ENCODE results near the gene AGBL4. TPM values are rescaled to one million over a fixed set of nuclear protein-coding genes. Genes with fewer than 3 reads are reported as not detected.
"Not testable (repeated sequence)": the region's sequence is repeated elsewhere in the genome, so short reads cannot be mapped to it uniquely, and the experiment has no call there.

Gene AGBL4
- polyA plus RNA-seq, 4 donors, result 0.10 to 0.16 TPM; not detected in 2

DNA sequence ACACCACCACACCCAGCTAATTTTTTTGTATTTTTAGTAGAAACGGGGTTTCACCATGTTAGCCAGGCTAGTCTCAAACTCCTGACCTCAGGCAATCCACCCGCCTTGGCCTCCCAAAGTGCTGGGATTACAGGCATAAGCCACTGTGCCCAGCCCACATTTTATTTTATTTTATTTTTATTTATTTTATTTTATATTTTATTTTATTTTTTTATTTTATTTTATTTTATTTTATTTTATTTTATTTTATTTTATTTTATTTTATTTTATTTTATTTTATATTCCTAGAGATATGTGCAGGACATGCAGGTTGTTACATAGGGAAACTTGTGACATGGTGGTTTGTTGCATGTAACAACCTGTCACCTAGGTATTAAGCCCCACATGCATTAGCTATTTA is 721.4 kb downstream of the AGBL4 start:
- not testable (repeated sequence) for FAIRE-seq; H3K4me3 ChIP-seq (ENCODE audit: low read depth in 1 of 3, low read length in 3 of 3); DNase-seq; H3K9me3 ChIP-seq (ENCODE audit: control insufficient read depth in 2 of 2, insufficient read depth in 1 of 2, low read depth in 1 of 2, low read length in 1 of 2); H3K27me3 ChIP-seq (ENCODE audit: control insufficient read depth in 3 of 3, insufficient read depth in 3 of 3, low read length in 3 of 3); H3K36me3 ChIP-seq (ENCODE audit: control insufficient read depth in 3 of 3, insufficient read depth in 2 of 3, low read depth in 1 of 3, low read length in 3 of 3); H3K27ac ChIP-seq (ENCODE audit: low read depth in 1 of 3, low read length in 2 of 3); H3K4me1 ChIP-seq (ENCODE audit: control insufficient read depth in 3 of 3, insufficient read depth in 2 of 3, low read depth in 1 of 3, low read length in 2 of 3)
- 80 to 89% (median 85%) methylated on average over 2 of the region's 2 CpGs for WGBS, 3 donors

DNA sequence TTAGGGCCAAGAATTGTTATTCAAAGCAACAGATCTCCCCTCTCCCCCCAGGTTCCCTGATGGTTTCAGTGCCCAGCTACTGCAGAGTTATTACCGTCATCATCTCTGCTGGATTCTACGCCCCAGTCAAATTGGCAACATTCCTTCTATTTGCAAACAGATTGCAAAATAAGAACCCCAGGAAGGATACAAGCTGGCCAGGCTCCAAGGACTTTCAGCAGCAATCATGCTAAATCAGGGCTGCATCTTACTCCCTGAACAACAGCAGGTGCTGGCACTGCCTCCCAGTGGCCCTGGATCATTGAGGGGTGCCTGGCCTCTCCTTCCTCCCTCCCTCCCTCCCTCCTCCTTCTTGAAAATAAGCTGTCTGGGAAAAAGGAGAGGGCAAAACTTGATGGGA is 725.5 kb downstream of the AGBL4 start:
- Histone ChIP-seq H3K4me1 (ENCODE audit: control insufficient read depth in 3 of 3, insufficient read depth in 2 of 3, low read depth in 1 of 3, low read length in 2 of 3) (no peaks in the 10 kb centered on the region), H3K27me3 (ENCODE audit: control insufficient read depth in 3 of 3, insufficient read depth in 3 of 3, low read length in 3 of 3) (no peaks in the 10 kb centered on the region), H3K27ac (ENCODE audit: low read depth in 1 of 3, low read length in 2 of 3) (no peak overlapping the region), H3K4me3 (ENCODE audit: low read depth in 1 of 3, low read length in 3 of 3) (no peak overlapping the region), H3K36me3 (ENCODE audit: control insufficient read depth in 3 of 3, insufficient read depth in 2 of 3, low read depth in 1 of 3, low read length in 3 of 3) (no peaks in the 10 kb centered on the region), H3K9me3 (ENCODE audit: control insufficient read depth in 2 of 2, insufficient read depth in 1 of 2, low read depth in 1 of 2, low read length in 1 of 2) (no peaks in the 10 kb centered on the region)
- no peak for FAIRE-seq
- 59 to 81% (median 79%) methylated on average over 2 of the region's 2 CpGs for WGBS, 3 donors
- DNase-seq, result no peak

DNA sequence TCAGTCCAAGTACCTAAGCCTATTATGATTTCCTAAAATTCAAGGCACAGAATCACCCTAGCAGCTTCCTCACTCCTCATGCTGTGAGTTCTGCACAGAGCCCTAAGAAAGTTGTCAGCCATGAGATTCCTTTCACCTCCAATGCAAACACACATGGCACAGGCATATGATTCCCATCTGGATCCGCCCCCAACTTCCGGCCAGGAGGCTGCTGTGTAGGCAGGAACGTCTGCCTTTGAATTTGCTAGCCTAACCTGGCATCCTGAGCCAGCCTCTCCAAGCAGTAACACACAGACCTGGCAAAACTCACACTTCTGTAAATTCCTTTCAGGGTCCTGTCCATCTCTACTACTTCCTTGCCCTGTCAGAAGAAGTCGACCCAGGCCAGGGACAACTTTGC is 726.0 kb downstream of the AGBL4 start:
- FAIRE-seq, result no peak
- Histone ChIP-seq H3K4me1 (ENCODE audit: control insufficient read depth in 3 of 3, insufficient read depth in 2 of 3, low read depth in 1 of 3, low read length in 2 of 3) (no peaks in the 10 kb centered on the region), H3K9me3 (ENCODE audit: control insufficient read depth in 2 of 2, insufficient read depth in 1 of 2, low read depth in 1 of 2, low read length in 1 of 2) (peaks cover 0 to 3% of the 10 kb centered on the region in 2 donors), H3K36me3 (ENCODE audit: control insufficient read depth in 3 of 3, insufficient read depth in 2 of 3, low read depth in 1 of 3, low read length in 3 of 3) (no peaks in the 10 kb centered on the region), H3K27me3 (ENCODE audit: control insufficient read depth in 3 of 3, insufficient read depth in 3 of 3, low read length in 3 of 3) (no peaks in the 10 kb centered on the region), H3K27ac (ENCODE audit: low read depth in 1 of 3, low read length in 2 of 3) (no peak overlapping the region), H3K4me3 (ENCODE audit: low read depth in 1 of 3, low read length in 3 of 3) (no peak overlapping the region)
- DNase-seq, result no peak
- WGBS, 3 donors, result 40 to 48% (median 42%) methylated on average over 4 of the region's 4 CpGs

DNA sequence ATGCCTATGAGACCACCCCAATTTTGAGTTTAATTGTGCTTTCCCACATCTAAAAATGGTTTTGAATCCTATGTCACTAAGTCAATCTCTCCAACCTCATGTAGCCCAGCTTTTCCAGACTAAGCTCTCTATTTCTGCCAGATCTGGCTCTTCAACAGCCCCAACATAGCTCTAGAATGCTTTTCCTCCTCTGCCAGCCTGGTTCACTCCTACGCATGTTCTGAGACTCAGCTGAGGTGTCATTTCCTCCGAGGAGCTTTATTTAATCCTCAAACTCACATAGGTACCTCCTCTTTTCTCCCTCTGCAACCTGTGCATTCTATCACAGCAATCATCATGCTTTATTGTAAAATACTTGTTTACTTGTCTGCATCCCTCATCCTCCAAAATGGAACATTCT is 729.2 kb downstream of the AGBL4 start:
- H3K36me3 ChIP-seq (ENCODE audit: control insufficient read depth in 3 of 3, insufficient read depth in 2 of 3, low read depth in 1 of 3, low read length in 3 of 3), result no peaks in the 10 kb centered on the region
- H3K4me3 ChIP-seq (ENCODE audit: low read depth in 1 of 3, low read length in 3 of 3), result no peak overlapping the region
- FAIRE-seq (no peak), DNase-seq (no peak)
- peaks cover 3 to 18% of the 10 kb centered on the region in 2 donors for H3K9me3 ChIP-seq (ENCODE audit: control insufficient read depth in 2 of 2, insufficient read depth in 1 of 2, low read depth in 1 of 2, low read length in 1 of 2)
- no peaks in the 10 kb centered on the region for H3K4me1 ChIP-seq (ENCODE audit: control insufficient read depth in 3 of 3, insufficient read depth in 2 of 3, low read depth in 1 of 3, low read length in 2 of 3)
- no peaks in the 10 kb centered on the region for H3K27me3 ChIP-seq (ENCODE audit: control insufficient read depth in 3 of 3, insufficient read depth in 3 of 3, low read length in 3 of 3)
- no peak overlapping the region for H3K27ac ChIP-seq (ENCODE audit: low read depth in 1 of 3, low read length in 2 of 3)
- 72 to 85% (median 80%) methylated on average over 2 of the region's 2 CpGs for WGBS, 3 donors

DNA sequence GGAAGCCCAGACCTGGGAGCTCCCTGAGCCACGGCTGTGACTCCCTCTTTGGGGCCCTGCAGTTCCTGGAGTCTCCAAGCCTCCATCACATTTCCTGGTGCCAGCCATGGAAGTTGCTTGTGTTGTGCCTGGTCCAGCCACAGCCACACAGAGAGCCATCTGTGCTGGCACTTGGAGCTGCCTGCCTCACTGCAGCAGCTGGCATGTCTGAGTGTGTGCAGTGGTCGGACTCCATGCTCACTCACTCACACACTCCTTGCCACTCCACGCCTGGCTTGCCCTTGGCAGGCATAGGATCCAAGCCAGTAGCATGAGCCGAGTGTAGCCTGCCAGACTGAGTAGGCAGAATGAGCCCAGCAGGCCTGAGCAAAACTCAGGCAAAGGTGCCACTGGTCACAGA is 730.7 kb downstream of the AGBL4 start:
- no peak for FAIRE-seq

DNA sequence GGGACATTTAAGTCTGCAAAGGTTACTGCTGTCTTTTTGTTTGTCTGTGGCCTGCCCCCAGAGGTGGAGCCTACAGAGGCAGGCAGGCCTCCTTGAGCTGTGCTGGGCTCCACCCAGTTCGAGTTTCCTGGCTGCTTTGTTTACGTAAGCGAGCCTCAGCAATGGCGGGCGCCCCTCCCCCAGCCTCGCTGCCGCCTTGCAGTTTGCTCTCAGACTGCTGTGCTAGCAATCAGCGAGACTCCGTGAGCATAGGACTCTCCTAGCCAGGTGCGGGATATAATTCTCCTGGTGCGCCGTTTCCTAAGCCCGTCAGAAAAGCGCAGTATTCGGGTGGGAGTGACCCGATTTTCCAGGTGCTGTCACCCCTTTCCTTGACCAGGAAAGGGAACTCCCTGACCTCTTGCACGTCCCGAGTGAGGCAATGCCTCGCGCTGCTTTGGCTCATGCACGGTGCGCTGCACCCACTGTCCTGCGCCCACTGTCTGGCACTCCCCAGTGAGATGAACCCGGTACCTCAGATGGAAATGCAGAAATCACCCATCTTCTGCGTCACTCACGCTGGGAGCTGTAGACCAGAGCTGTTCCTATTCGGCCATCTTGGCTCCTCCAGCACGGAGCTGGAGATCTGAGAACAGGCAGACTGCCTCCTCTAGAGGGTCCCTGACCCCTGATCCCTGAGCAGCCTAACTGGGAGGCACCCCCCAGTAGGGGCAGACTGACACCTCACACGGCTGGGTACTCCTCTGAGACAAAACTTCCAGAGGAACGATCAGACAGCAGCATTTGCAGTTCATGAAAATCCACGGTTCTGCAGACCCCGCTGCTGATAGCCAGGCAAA is 766.3 kb downstream of the AGBL4 start:
- H3K4me3 ChIP-seq (ENCODE audit: low read depth in 1 of 3, low read length in 3 of 3); H3K4me1 ChIP-seq (ENCODE audit: control insufficient read depth in 3 of 3, insufficient read depth in 2 of 3, low read depth in 1 of 3, low read length in 2 of 3); H3K9me3 ChIP-seq (ENCODE audit: control insufficient read depth in 2 of 2, insufficient read depth in 1 of 2, low read depth in 1 of 2, low read length in 1 of 2); FAIRE-seq; H3K27me3 ChIP-seq (ENCODE audit: control insufficient read depth in 3 of 3, insufficient read depth in 3 of 3, low read length in 3 of 3); DNase-seq; H3K36me3 ChIP-seq (ENCODE audit: control insufficient read depth in 3 of 3, insufficient read depth in 2 of 3, low read depth in 1 of 3, low read length in 3 of 3); H3K27ac ChIP-seq (ENCODE audit: low read depth in 1 of 3, low read length in 2 of 3): not testable (repeated sequence)
- 78 to 86% (median 84%) methylated on average over 32 of the region's 32 CpGs for WGBS, 3 donors

More for the DNA sequence above, 730.7 kb downstream of the AGBL4 start:
- Histone ChIP-seq H3K4me1 (ENCODE audit: control insufficient read depth in 3 of 3, insufficient read depth in 2 of 3, low read depth in 1 of 3, low read length in 2 of 3) (no peaks in the 10 kb centered on the region), H3K27me3 (ENCODE audit: control insufficient read depth in 3 of 3, insufficient read depth in 3 of 3, low read length in 3 of 3) (no peaks in the 10 kb centered on the region), H3K9me3 (ENCODE audit: control insufficient read depth in 2 of 2, insufficient read depth in 1 of 2, low read depth in 1 of 2, low read length in 1 of 2) (peaks cover 3 to 18% of the 10 kb centered on the region in 2 donors), H3K4me3 (ENCODE audit: low read depth in 1 of 3, low read length in 3 of 3) (no peak overlapping the region), H3K36me3 (ENCODE audit: control insufficient read depth in 3 of 3, insufficient read depth in 2 of 3, low read depth in 1 of 3, low read length in 3 of 3) (no peaks in the 10 kb centered on the region), H3K27ac (ENCODE audit: low read depth in 1 of 3, low read length in 2 of 3) (no peak overlapping the region)
- 74 to 84% (median 75%) methylated on average over 4 of the region's 4 CpGs for WGBS, 3 donors
- no peak for DNase-seq

DNA sequence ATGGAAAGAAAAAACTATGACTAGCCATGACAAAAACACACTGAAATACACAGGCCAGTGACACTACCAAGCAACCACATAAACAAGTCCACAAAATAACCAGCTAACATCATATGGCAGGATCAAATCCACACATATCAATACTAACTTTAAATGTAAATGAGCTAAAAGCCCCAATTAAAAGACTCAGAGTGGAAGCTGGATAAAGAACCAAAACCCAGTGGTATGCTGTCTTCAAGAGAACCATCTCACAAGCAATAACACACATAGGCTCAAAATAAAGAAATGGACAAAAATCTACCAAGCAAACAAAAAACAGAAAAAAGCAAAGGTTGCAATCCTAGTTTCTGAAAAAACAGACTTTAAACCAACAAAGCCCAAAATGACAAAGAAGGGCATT is 770.8 kb downstream of the AGBL4 start:
- no peak for DNase-seq
- Histone ChIP-seq H3K27me3 (ENCODE audit: control insufficient read depth in 3 of 3, insufficient read depth in 3 of 3, low read length in 3 of 3) (no peaks in the 10 kb centered on the region), H3K36me3 (ENCODE audit: control insufficient read depth in 3 of 3, insufficient read depth in 2 of 3, low read depth in 1 of 3, low read length in 3 of 3) (no peaks in the 10 kb centered on the region), H3K9me3 (ENCODE audit: control insufficient read depth in 2 of 2, insufficient read depth in 1 of 2, low read depth in 1 of 2, low read length in 1 of 2) (peaks cover 0 to 12% of the 10 kb centered on the region in 2 donors), H3K4me1 (ENCODE audit: control insufficient read depth in 3 of 3, insufficient read depth in 2 of 3, low read depth in 1 of 3, low read length in 2 of 3) (no peaks in the 10 kb centered on the region), H3K27ac (ENCODE audit: low read depth in 1 of 3, low read length in 2 of 3) (no peak overlapping the region), H3K4me3 (ENCODE audit: low read depth in 1 of 3, low read length in 3 of 3) (no peak overlapping the region)
- no peak for FAIRE-seq

DNA sequence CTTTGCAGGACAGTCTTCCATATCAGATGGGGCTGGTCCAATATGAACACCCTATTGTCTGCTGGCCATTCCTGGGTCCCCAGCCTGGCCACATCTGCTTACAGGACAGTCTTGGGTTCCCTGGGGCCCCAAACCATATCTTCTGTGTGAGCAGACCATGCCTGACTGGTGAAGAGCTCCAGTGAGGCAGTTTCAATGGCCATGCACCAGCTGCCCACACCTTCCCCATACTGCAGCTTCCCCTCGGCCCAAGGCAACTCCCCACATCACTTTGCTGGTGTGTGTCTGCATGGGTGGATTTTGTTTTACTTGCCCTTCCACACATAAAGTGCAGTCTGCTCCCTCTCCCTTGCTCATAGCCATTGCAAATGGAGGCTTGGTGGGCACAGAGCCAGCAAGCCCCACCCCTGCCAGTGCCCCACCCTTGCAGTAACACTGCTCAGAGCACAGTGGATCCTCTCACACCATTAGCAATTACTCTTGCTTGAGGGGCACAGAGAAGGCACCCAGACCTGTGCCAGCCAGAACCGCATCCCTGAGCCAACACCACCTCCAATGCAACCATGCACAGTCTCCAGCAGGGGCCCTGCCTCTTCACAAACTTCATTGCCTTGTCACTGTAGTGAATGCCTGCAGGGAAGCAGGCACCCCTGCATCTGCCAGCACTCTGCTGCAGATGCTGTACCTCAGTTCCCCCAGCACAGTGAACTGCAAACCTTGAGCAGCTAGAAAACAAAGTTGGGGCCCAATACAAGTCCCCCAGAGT is 772.6 kb downstream of the AGBL4 start:
- no peak overlapping the region for H3K4me3 ChIP-seq (ENCODE audit: low read depth in 1 of 3, low read length in 3 of 3)
- no peaks in the 10 kb centered on the region for H3K36me3 ChIP-seq (ENCODE audit: control insufficient read depth in 3 of 3, insufficient read depth in 2 of 3, low read depth in 1 of 3, low read length in 3 of 3)
- 69 to 86% (median 85%) methylated on average over 2 of the region's 2 CpGs for WGBS, 3 donors
- peaks cover 0 to 12% of the 10 kb centered on the region in 2 donors for H3K9me3 ChIP-seq (ENCODE audit: control insufficient read depth in 2 of 2, insufficient read depth in 1 of 2, low read depth in 1 of 2, low read length in 1 of 2)
- no peaks in the 10 kb centered on the region for H3K27me3 ChIP-seq (ENCODE audit: control insufficient read depth in 3 of 3, insufficient read depth in 3 of 3, low read length in 3 of 3)
- H3K4me1 ChIP-seq (ENCODE audit: control insufficient read depth in 3 of 3, insufficient read depth in 2 of 3, low read depth in 1 of 3, low read length in 2 of 3), result no peaks in the 10 kb centered on the region
- no peak overlapping the region for H3K27ac ChIP-seq (ENCODE audit: low read depth in 1 of 3, low read length in 2 of 3)
- FAIRE-seq (no peak), DNase-seq (no peak)
